HepG2 (cell line): ENCODE measurements around the gene NAIF1. TPM values are rescaled to one million over a fixed set of nuclear protein-coding genes. Genes with fewer than 3 reads are reported as not detected.

ENCODE experiments used
- ATAC-seq: fragments of 200-7000 bp; cut with Tn5 transposase; 3 replicates; pipeline ENCODE4 v1.9.1; 2020; ENCODE audit warnings: mild to moderate bottlenecking, moderate library complexity
- BruUV-seq: library from RNA; stranded (reverse); fragments of 400-500 nt; replicated peaks from 2 replicates; lab custom pipeline; 2021; lab: Mats Ljungman, UMichigan
- CTCF ChIA-PET: fragments of 300-600 bp; formaldehyde crosslinking; extraction: SDS; loops from one replicate; lab custom pipeline; 2021; ENCODE audit warnings: low total read pairs, inconsistent platforms, low intra/inter-chr PET ratio; lab: Yijun Ruan, JAX
- POLR2A ChIA-PET: fragments of 350-600 bp; sonication (Branson Sonifier 250); formaldehyde crosslinking; loops from one replicate; lab custom pipeline; 2020; ENCODE audit warnings: antibody characterized with exemption, inconsistent platforms; lab: Yijun Ruan, JAX
- DNase-seq: peaks from one replicate; pipeline ENCODE4 v3.0.0-alpha.2; 2015; ENCODE audit warnings: low spot score
- FAIRE-seq: peaks from 3 replicates; lab custom pipeline; 2011; peaks lifted over from hg19 to GRCh38; lab: Jason Lieb, UNC
- H2AFZ ChIP-seq: one replicate; pipeline ENCODE4 v1.6.1; 2011; ENCODE audit warnings: low read length, inconsistent platforms
- H3K27ac ChIP-seq: fragments of 300-600 bp; 3 replicates; pipeline ENCODE4 v1.8.0; 2011; ENCODE audit warnings: mixed run types, mild to moderate bottlenecking, mixed read lengths, low read length, inconsistent platforms; ENCODE audit not compliant: insufficient read depth; ENCODE audit errors: extremely low read length
- H3K27me3 ChIP-seq, 2 experiments: fragments of 200-600 bp in 1 of 2; 2 replicates in 1 of 2; 3 replicates in 1 of 2; pipeline versions ENCODE4 v1.6.0 to v1.8.0; 2011; ENCODE audit warnings: low read length in 2 of 2, mild to moderate bottlenecking in 2 of 2, moderate library complexity in 2 of 2, inconsistent platforms in 1 of 2; ENCODE audit not compliant: insufficient read depth in 2 of 2, control insufficient read depth in 1 of 2
- H3K36me3 ChIP-seq, 2 experiments: fragments of 200-600 bp in 1 of 2; replicated peaks in 1 of 2; 2 replicates in 1 of 2; 3 replicates in 1 of 2; pipeline versions ENCODE4 v1.5.1 to v1.8.0; 2011; ENCODE audit warnings: low read length in 2 of 2, inconsistent platforms in 1 of 2; ENCODE audit not compliant: insufficient read depth in 2 of 2, control insufficient read depth in 1 of 2
- H3K4me1 ChIP-seq: 2 replicates; pipeline ENCODE4 v1.5.1; 2012; ENCODE audit warnings: low read length, inconsistent platforms; ENCODE audit not compliant: insufficient read depth
- H3K4me2 ChIP-seq: 2 replicates; pipeline ENCODE4 v1.6.0; 2011; ENCODE audit warnings: low read depth, low read length, inconsistent platforms
- H3K4me3 ChIP-seq, 3 experiments: fragments of 200-600 bp in 1 of 3; sonication (generic), shearing (Covaris generic) in 1 of 3; replicated peaks in 1 of 3; 2 replicates each; pipeline ENCODE4 v1.5.1; 2011 to 2016; ENCODE audit warnings: low read length in 3 of 3, inconsistent platforms in 2 of 3, low read depth in 2 of 3, mild to moderate bottlenecking in 2 of 3, control low read depth in 1 of 3, mixed read lengths in 1 of 3; ENCODE audit not compliant: insufficient read depth in 1 of 3
- H3K79me2 ChIP-seq: one replicate; pipeline ENCODE4 v1.6.1; 2011; ENCODE audit warnings: low read length, inconsistent platforms; ENCODE audit not compliant: insufficient read depth
- H3K9ac ChIP-seq: 2 replicates; pipeline ENCODE4 v1.6.0; 2011; ENCODE audit warnings: mild to moderate bottlenecking, low read depth, low read length, inconsistent platforms; ENCODE audit not compliant: insufficient read depth
- H3K9me3 ChIP-seq: 2 replicates; pipeline ENCODE4 v1.5.1; 2012; ENCODE audit warnings: mild to moderate bottlenecking, low read length
- H4K20me1 ChIP-seq: 2 replicates; pipeline ENCODE4 v1.6.0; 2011; ENCODE audit warnings: inconsistent platforms, mild to moderate bottlenecking, low read length, moderate library complexity; ENCODE audit not compliant: insufficient read depth
- CC2D1A ChIP-seq: sonication (generic); formaldehyde crosslinking; IDR thresholded peaks from 2 replicates; pipeline ENCODE4 v1.8.1; 2023; ENCODE audit warnings: mild to moderate bottlenecking, missing genetic modification reagents
- GABPA ChIP-seq, 2 experiments: IDR thresholded peaks; 2 replicates each; pipeline ENCODE4 v1.6.1; 2011 to 2016; ENCODE audit warnings: low read depth in 2 of 2, low read length in 1 of 2, missing biosample characterization in 1 of 2, missing genetic modification characterization in 1 of 2
- HNF4A ChIP-seq: sonication (generic); formaldehyde crosslinking; IDR thresholded peaks from 2 replicates; pipeline ENCODE4 v1.4.0; 2020; ENCODE audit warnings: missing genetic modification reagents
- KDM6A ChIP-seq: IDR thresholded peaks from 2 replicates; pipeline ENCODE4 v1.6.1; 2016; ENCODE audit warnings: low read depth
- LCORL ChIP-seq, 2 experiments: fragments of 450-650 bp in 1 of 2; sonication (generic) in 1 of 2; formaldehyde crosslinking in 1 of 2; IDR thresholded peaks; 2 replicates each; pipeline versions ENCODE4 v1.5.0 to v1.6.1; 2017 to 2020; ENCODE audit warnings: antibody characterized with exemption in 1 of 2, missing genetic modification reagents in 1 of 2
- NFIC ChIP-seq: IDR thresholded peaks from 2 replicates; pipeline ENCODE4 v1.6.1; 2012; ENCODE audit warnings: mild to moderate bottlenecking, low read length, inconsistent platforms
- NR1H2 ChIP-seq: sonication (generic); formaldehyde crosslinking; IDR thresholded peaks from 2 replicates; pipeline ENCODE4 v1.8.1; 2022; ENCODE audit warnings: low read depth, missing genetic modification reagents, borderline replicate concordance
- SUZ12 ChIP-seq: fragments of 150-350 bp; IDR thresholded peaks from 2 replicates; pipeline ENCODE4 v1.6.1; 2014; ENCODE audit warnings: low read depth, low read length
- ZBTB14 ChIP-seq: sonication (generic); formaldehyde crosslinking; IDR thresholded peaks from 2 replicates; pipeline ENCODE4 v1.4.0; 2020; ENCODE audit warnings: missing genetic modification reagents
- ZBTB38 ChIP-seq: sonication (generic); formaldehyde crosslinking; IDR thresholded peaks from 2 replicates; pipeline ENCODE4 v1.5.1; 2020; ENCODE audit warnings: mild to moderate bottlenecking, missing genetic modification reagents
- ZMYM3 ChIP-seq: sonication (generic); formaldehyde crosslinking; IDR thresholded peaks from 2 replicates; pipeline ENCODE4 v1.5.1; 2020; ENCODE audit warnings: mild to moderate bottlenecking, missing genetic modification reagents
- ZNF143 ChIP-seq: sonication (generic); formaldehyde crosslinking; IDR thresholded peaks from 2 replicates; pipeline ENCODE4 v1.4.0; 2020; ENCODE audit warnings: missing genetic modification reagents
- ZNF580 ChIP-seq: IDR thresholded peaks from 2 replicates; pipeline ENCODE4 v1.6.1; 2016; ENCODE audit warnings: low read depth, borderline replicate concordance
- ZNF619 ChIP-seq: sonication (generic); formaldehyde crosslinking; IDR thresholded peaks from 2 replicates; pipeline ENCODE4 v1.4.0; 2020; ENCODE audit warnings: mild to moderate bottlenecking, missing genetic modification reagents
- ZNF678 ChIP-seq: sonication (generic); formaldehyde crosslinking; IDR thresholded peaks from 2 replicates; pipeline ENCODE4 v1.4.0; 2020; ENCODE audit warnings: mild to moderate bottlenecking, missing genetic modification reagents
- ZNF792 ChIP-seq: IDR thresholded peaks from 2 replicates; pipeline ENCODE4 v1.6.1; 2016
- ZNF878 ChIP-seq: sonication (generic); formaldehyde crosslinking; IDR thresholded peaks from 2 replicates; pipeline ENCODE4 v1.8.1; 2023; ENCODE audit warnings: mild to moderate bottlenecking, missing genetic modification reagents, moderate library complexity
- WGBS: methylation state at CpG from one replicate; pipeline ENCODE4 v1.1.6; 2017; ENCODE audit warnings: low lambda C conversion rate; 5-methylcytosine and 5-hydroxymethylcytosine counted together
- in situ Hi-C: cut with HindIII; loops from 2 replicates; pipeline ENCODE4 v1.10.0; 2017; ENCODE audit warnings: low pct_unique_long_range_greater_than_20kb; ENCODE audit not compliant: extremely low pct_ligation_motif_present
- intact Hi-C: fragments of 100-400 bp; cut with micrococcal nuclease; formaldehyde crosslinking; loops from one replicate; pipeline ENCODE4 v1.10.0; 2022; ENCODE audit not compliant: unreplicated experiment
- polyA plus RNA-seq, 8 experiments: library from polyadenylated mRNA; depleted of rRNA in 3 of 8; stranded (reverse) in 7 of 8; unstranded in 1 of 8; fragments of >200 nt; fragmentation: Illumina TruSeq in 4 of 8; extraction: Trizol in 4 of 8; gene quantifications; 2 replicates each; pipeline versions ENCODE4 v1.2.1 to v1.2.3, GENCODE V29; 2011 to 2016; ENCODE audit warnings: low read depth in 4 of 8, missing spikeins in 1 of 8, mixed read lengths in 1 of 8; ENCODE audit not compliant: insufficient read depth in 1 of 8
- total RNA-seq, 5 experiments: library from RNA; depleted of rRNA; stranded (reverse); fragments of >200 nt; fragmentation: Illumina TruSeq; extraction: Trizol; gene quantifications; 2 replicates each; pipeline ENCODE4 v1.2.3, GENCODE V29; 2016; ENCODE audit warnings: low read depth in 1 of 5
- TF ChIP-seq, protein P1 (sequence below): sonication (generic); IDR thresholded peaks from 2 replicates; pipeline ENCODE4 v1.6.1; 2016; ENCODE audit warnings: low read depth, borderline replicate concordance

NAIF1 gene
- total and polyA plus RNA-seq, 2 of the 13 experiments (the other 11 are each of a cell fraction or from before 2014, with no cell fraction given) = 6.0 to 6.9 TPM

DNA sequence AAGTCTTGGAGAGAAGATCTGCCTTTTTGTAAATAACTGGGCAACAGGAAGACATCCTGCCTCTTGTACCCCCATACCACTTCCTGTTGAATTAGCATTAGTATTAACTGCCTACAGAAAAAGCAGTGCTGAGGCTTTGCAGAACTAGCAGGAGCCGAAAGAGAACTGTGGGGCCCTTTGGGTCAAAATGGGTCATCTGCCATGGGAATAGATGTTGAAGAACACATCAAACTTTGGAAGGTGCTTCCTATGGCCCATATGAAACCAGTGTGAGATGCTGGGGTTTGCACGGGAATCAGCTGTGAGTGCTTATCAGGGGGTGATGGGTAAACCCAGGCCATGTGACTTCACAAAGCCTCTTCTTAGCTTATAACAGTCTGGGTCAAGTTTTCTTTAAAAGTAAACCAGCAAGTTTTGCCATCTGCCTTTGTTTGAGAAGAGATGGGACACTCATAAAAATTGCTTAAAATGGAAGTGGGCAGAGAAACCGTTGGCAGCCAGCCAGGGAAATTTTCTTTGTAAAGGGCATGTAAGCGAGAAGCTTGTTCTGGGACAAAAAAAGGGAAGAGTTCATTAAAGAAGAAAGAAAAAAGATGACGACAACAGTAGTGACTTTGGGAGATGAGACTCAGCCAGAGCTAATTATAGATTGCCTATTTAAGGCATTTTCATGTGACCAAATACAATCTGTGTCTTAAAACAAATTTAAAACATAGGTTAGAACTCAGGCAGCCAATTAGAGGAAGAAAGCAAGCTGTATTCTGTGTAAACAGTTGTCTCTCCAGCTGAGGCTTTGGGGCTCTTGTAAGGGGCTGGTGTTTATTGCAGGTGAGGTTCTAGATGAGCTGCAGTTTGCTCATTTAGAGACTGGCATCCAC is 5.3 kb upstream of the NAIF1 start:
- TF ChIP-seq LCORL (IDR thresholded peaks at IDR 0.05) (0 out of 2 replicates have a peak, but pooled peaks have one; percentile 24), LCORL (CRISPR knock-in tag; IDR thresholded peaks at IDR 0.05) (no peak), ZNF678 (CRISPR knock-in tag) (no peak), ZBTB38 (CRISPR knock-in tag) (no peak), ZBTB14 (CRISPR knock-in tag) (no peak), CC2D1A (CRISPR knock-in tag) (no peak), HNF4A (0 out of 2 replicates have a peak, but pooled peaks have one; percentile 9), GABPA (IDR thresholded peaks at IDR 0.05; ENCODE audit: low read depth, low read length) (no peak), GABPA (CRISPR knock-in tag; IDR thresholded peaks at IDR 0.05; ENCODE audit: low read depth) (peak; percentile 36; the same call in 1 of the 2 replicates), KDM6A (no peak), ZNF878 (peak; percentile 4; the same call in 1 of the 2 replicates), ZNF580 (no peak), ZNF792 (CRISPR knock-in tag) (no peak), ZNF143 (CRISPR knock-in tag) (0 out of 2 replicates have a peak, but pooled peaks have one; percentile 27), SUZ12 (no peak), ZMYM3 (no peak), NR1H2 (CRISPR knock-in tag) (no peak), NFIC (0 out of 2 replicates have a peak, but pooled peaks have one; percentile 27), ZNF619 (no peak)
- TF ChIP-seq, protein P1, sequence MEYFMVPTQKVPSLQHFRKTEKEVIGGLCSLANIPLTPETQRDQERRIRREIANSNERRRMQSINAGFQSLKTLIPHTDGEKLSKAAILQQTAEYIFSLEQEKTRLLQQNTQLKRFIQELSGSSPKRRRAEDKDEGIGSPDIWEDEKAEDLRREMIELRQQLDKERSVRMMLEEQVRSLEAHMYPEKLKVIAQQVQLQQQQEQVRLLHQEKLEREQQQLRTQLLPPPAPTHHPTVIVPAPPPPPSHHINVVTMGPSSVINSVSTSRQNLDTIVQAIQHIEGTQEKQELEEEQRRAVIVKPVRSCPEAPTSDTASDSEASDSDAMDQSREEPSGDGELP = peak; percentile 84; the same call in 1 of the 2 replicates
- TF ChIP-seq, all 625 proteins: peak for 7
- WGBS = 14% methylated on average over 5 of the region's 5 CpGs
- no peak overlapping the region for H2AFZ ChIP-seq
- FAIRE-seq (peak; percentile 60), ATAC-seq (no peak), DNase-seq (no peak)
- in situ Hi-C loops (no loop called here), intact Hi-C loops (no loop called here)
- H3K4me1 ChIP-seq = peaks cover 55% of the 10 kb centered on the region
- peaks cover 25% of the 10 kb centered on the region for H3K79me2 ChIP-seq
- H3K9ac ChIP-seq = peak overlapping the region; percentile 8
- H4K20me1 ChIP-seq = no peaks in the 10 kb centered on the region
- peak overlapping the region in 2 of 3 experiments; percentile 6 to 9; a peak in 1 of 6 replicates for H3K4me3 ChIP-seq
- H3K27me3 ChIP-seq = no peaks in the 10 kb centered on the region; a peak in 1 of 5 replicates
- CTCF ChIA-PET = no interaction called here
- 0 out of 5 replicates have a peak, but pooled peaks cover 0 to 3% of the 10 kb centered on the region in 2 experiments for H3K36me3 ChIP-seq
- peak overlapping the region; percentile 51 for H3K27ac ChIP-seq
- POLR2A ChIA-PET = interaction anchor here (0.7 to 3.7 kb wide), 6 partner anchors 15 to 122 kb away, joined by 3 to 16 read pairs (median 4); no protein-coding TSS in a partner anchor
- no peaks in the 10 kb centered on the region for H3K9me3 ChIP-seq
- peak overlapping the region; percentile 53 for H3K4me2 ChIP-seq
- BruUV-seq = no TSS peak
